A549 (cell line): ENCODE measurements around the gene SCUBE1.
A peak's percentile ranks its signal among the peaks of the same experiment; 100 is the strongest.

Experiments
- JUN ChIP-seq, 2 experiments: fragments of >200 bp; sonication (Bioruptor Twin); formaldehyde crosslinking; IDR thresholded peaks; 2 replicates in 1 of 2; 3 replicates in 1 of 2; pipeline ENCODE4 v1.6.1; 2016 to 2017
- RAD21 ChIP-seq, 2 experiments: fragments of >200 bp in 1 of 2; sonication (Bioruptor Twin) in 1 of 2; formaldehyde crosslinking in 1 of 2; IDR thresholded peaks in 1 of 2; conservative IDR thresholded peaks in 1 of 2; 2 replicates in 1 of 2; 3 replicates in 1 of 2; pipeline ENCODE4 v1.6.1; 2012 to 2018; ENCODE audit warnings: inconsistent platforms in 1 of 2
- RCOR1 ChIP-seq: fragments of 150-350 bp; IDR thresholded peaks from 2 replicates; pipeline ENCODE4 v1.6.1; 2014; ENCODE audit warnings: antibody characterized with exemption, low read length, low read depth
- RFX5 ChIP-seq: fragments of 450-650 bp; IDR thresholded peaks from 2 replicates; pipeline ENCODE4 v1.7.1; 2014; ENCODE audit warnings: antibody characterized with exemption, mild to moderate bottlenecking, moderate library complexity
- RNF2 ChIP-seq: fragments of 200-600 bp; sonication (generic); IDR thresholded peaks from 2 replicates; pipeline ENCODE4 v1.6.1; 2016; ENCODE audit warnings: low read depth, mild to moderate bottlenecking, antibody characterized with exemption, moderate library complexity, borderline replicate concordance
- SMC3 ChIP-seq: fragments of >200 bp; sonication (Bioruptor Twin); formaldehyde crosslinking; IDR thresholded peaks from 3 replicates; pipeline ENCODE4 v1.6.1; 2018; ENCODE audit warnings: inconsistent platforms
- TFCP2L1 ChIP-seq: fragments of 250-450 bp; sonication (Bioruptor Pico); IDR thresholded peaks from 2 replicates; pipeline ENCODE4 v1.5.0; 2021; ENCODE audit warnings: mild to moderate bottlenecking
- ZC3H11A ChIP-seq: fragments of 450-650 bp; IDR thresholded peaks from 2 replicates; pipeline ENCODE4 v1.6.1; 2014; ENCODE audit warnings: antibody characterized with exemption, mild to moderate bottlenecking
- TF ChIP-seq, protein P1 (sequence below): fragments of 200-600 bp; sonication (generic); IDR thresholded peaks from 2 replicates; pipeline ENCODE4 v1.6.1; 2016; ENCODE audit warnings: antibody characterized with exemption, mild to moderate bottlenecking, moderate library complexity
- TF ChIP-seq, protein P2 (sequence below): fragments of >200 bp; sonication (Bioruptor Twin); formaldehyde crosslinking; IDR thresholded peaks from 3 replicates; pipeline ENCODE4 v1.5.1; 2016
- TF ChIP-seq, protein P3 (sequence below): IDR thresholded peaks from 2 replicates; pipeline ENCODE4 v1.6.1; 2012

DNA sequence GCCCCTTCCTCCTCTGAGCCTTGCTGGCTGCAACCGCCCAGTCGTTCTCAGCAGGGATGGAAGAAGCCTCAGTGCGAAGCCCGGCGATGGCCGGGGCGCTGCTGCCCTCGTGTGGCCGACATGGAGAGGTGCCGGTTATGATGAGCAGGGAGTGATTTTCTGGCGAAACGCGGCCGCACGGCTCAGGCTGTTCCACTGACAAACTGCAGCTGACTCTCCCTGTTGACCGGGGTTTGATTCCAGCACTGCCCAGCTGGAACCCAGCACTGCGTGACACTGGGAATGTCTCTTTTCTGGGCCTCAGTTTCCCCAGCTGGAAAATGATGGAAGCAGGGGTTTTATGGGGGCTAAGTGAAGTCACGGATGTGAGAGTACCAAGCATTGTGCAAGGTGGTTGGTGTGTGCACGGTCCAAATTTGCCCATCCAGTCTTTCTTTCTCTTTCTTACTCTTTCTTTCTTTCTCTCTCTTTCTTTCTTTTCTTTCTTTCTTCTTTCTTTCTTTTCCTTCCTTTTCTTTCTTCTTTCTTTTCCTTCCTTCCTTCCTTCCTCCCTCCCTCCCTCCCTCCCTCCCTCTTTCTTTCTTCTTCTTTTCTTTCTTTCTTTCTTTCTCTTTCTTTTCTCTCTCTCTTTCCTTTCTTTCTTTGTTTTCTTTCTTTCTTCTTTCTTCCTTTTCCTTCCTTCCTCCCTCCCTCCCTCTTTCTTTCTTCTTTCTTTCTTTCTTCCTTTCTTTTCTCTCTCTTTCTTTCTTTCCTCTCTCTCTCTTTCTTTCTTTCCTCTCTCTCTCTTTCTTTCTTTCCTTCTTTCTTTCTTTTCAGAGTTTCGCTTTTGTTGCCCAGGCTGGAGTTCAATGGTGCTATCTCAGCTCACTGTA, 42.8 kb upstream of the SCUBE1 start:
- TF ChIP-seq, protein P1, sequence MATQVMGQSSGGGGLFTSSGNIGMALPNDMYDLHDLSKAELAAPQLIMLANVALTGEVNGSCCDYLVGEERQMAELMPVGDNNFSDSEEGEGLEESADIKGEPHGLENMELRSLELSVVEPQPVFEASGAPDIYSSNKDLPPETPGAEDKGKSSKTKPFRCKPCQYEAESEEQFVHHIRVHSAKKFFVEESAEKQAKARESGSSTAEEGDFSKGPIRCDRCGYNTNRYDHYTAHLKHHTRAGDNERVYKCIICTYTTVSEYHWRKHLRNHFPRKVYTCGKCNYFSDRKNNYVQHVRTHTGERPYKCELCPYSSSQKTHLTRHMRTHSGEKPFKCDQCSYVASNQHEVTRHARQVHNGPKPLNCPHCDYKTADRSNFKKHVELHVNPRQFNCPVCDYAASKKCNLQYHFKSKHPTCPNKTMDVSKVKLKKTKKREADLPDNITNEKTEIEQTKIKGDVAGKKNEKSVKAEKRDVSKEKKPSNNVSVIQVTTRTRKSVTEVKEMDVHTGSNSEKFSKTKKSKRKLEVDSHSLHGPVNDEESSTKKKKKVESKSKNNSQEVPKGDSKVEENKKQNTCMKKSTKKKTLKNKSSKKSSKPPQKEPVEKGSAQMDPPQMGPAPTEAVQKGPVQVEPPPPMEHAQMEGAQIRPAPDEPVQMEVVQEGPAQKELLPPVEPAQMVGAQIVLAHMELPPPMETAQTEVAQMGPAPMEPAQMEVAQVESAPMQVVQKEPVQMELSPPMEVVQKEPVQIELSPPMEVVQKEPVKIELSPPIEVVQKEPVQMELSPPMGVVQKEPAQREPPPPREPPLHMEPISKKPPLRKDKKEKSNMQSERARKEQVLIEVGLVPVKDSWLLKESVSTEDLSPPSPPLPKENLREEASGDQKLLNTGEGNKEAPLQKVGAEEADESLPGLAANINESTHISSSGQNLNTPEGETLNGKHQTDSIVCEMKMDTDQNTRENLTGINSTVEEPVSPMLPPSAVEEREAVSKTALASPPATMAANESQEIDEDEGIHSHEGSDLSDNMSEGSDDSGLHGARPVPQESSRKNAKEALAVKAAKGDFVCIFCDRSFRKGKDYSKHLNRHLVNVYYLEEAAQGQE: no peak
- TF ChIP-seq, protein P2, sequence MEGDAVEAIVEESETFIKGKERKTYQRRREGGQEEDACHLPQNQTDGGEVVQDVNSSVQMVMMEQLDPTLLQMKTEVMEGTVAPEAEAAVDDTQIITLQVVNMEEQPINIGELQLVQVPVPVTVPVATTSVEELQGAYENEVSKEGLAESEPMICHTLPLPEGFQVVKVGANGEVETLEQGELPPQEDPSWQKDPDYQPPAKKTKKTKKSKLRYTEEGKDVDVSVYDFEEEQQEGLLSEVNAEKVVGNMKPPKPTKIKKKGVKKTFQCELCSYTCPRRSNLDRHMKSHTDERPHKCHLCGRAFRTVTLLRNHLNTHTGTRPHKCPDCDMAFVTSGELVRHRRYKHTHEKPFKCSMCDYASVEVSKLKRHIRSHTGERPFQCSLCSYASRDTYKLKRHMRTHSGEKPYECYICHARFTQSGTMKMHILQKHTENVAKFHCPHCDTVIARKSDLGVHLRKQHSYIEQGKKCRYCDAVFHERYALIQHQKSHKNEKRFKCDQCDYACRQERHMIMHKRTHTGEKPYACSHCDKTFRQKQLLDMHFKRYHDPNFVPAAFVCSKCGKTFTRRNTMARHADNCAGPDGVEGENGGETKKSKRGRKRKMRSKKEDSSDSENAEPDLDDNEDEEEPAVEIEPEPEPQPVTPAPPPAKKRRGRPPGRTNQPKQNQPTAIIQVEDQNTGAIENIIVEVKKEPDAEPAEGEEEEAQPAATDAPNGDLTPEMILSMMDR: peak; percentile 75
- no peak for TF ChIP-seq JUN (IDR thresholded peaks at IDR 0.05)
- TF ChIP-seq ZC3H11A: no peak
- no peak for TF ChIP-seq RNF2
- TF ChIP-seq RAD21 (conservative IDR thresholded peaks at IDR 0.05 in 1 of 2, IDR thresholded peaks at IDR 0.05 in 1 of 2): peak; percentile 88 to 89
- TF ChIP-seq TFCP2L1 (CRISPR knock-in tag): no peak
- TF ChIP-seq RCOR1: no peak
- TF ChIP-seq RFX5: no peak
- TF ChIP-seq SMC3: peak; percentile 84
- TF ChIP-seq, protein P3, sequence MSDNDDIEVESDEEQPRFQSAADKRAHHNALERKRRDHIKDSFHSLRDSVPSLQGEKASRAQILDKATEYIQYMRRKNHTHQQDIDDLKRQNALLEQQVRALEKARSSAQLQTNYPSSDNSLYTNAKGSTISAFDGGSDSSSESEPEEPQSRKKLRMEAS: no peak
